ENCODE results near the gene CLCN2.

The CLCN2 gene

DNA sequence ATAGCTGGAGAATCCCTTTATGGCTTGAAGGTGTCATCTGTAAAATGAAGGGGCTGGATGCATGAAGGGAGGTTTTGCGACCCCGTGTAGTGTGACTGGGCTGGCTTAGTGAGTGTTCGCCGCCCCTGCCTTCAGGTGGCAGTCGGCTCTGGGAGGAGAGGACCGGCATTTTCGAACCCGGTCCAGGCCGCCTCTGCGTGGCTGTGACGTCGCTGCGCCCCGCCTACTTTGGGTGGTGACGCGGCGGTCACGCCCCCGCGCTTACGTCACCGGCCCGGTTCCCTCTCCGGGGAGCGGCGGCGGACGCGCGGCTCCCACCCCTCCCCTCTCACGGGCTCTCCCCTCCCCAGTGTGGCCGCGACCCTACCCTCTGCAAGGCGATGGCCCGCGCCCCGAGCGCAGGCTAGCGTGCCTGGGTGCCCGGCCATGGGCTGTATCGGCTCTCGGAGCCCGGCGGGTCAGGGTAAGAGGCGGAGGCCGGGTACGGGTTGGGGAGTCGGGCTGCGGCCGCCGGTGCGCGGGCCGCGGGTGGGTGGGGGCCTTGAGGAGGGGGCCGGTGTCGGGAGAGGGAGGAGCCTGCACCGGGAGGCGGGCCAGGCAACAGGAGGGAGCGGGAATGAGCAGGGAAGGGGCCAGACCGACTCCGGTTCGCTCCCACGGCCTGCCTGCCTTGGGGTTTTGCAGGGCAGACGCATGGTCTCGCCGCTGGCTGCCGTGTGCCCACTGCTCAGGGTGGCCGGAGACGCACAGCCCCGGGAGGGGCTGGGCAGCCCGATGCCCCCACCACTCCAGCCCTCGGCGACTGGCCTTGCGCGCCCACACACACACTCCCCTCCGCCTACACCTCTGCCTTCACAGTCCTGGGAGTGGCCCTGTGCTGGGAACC lies 25.5 kb downstream of the CLCN2 start:
- H3K4me3 ChIP-seq (ENCODE audit: low read depth, low read length) = peak overlapping the region; percentile 66

DNA sequence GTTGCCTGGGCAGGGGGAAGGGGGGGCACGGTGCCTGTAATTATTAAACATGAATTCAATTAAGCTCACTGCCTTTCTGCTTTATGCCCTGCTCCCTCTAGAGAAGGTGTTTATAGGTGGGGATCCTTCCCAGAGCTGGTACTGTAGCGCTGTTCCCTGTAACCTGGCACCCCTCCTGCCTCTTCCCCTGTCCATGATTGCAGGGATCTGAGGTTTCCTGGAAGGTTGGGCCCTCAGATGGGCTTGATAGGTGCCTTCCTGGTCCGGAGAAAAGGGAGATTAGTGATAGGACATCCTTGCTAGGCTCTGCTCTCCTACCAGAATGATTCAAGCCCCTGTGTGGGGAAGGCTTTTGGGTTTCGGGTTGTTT lies 26.1 kb downstream of the CLCN2 start:
- TF ChIP-seq, protein P1, sequence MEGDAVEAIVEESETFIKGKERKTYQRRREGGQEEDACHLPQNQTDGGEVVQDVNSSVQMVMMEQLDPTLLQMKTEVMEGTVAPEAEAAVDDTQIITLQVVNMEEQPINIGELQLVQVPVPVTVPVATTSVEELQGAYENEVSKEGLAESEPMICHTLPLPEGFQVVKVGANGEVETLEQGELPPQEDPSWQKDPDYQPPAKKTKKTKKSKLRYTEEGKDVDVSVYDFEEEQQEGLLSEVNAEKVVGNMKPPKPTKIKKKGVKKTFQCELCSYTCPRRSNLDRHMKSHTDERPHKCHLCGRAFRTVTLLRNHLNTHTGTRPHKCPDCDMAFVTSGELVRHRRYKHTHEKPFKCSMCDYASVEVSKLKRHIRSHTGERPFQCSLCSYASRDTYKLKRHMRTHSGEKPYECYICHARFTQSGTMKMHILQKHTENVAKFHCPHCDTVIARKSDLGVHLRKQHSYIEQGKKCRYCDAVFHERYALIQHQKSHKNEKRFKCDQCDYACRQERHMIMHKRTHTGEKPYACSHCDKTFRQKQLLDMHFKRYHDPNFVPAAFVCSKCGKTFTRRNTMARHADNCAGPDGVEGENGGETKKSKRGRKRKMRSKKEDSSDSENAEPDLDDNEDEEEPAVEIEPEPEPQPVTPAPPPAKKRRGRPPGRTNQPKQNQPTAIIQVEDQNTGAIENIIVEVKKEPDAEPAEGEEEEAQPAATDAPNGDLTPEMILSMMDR (IDR thresholded peaks at IDR 0.05; ENCODE audit: low read depth, low read length) = no peak
- peak overlapping the region; percentile 66 for H3K4me3 ChIP-seq (ENCODE audit: low read depth, low read length)

More for the DNA sequence above, 25.5 kb downstream of the CLCN2 start:
- TF ChIP-seq, protein P1 (IDR thresholded peaks at IDR 0.05; ENCODE audit: low read depth, low read length) = no peak

DNA sequence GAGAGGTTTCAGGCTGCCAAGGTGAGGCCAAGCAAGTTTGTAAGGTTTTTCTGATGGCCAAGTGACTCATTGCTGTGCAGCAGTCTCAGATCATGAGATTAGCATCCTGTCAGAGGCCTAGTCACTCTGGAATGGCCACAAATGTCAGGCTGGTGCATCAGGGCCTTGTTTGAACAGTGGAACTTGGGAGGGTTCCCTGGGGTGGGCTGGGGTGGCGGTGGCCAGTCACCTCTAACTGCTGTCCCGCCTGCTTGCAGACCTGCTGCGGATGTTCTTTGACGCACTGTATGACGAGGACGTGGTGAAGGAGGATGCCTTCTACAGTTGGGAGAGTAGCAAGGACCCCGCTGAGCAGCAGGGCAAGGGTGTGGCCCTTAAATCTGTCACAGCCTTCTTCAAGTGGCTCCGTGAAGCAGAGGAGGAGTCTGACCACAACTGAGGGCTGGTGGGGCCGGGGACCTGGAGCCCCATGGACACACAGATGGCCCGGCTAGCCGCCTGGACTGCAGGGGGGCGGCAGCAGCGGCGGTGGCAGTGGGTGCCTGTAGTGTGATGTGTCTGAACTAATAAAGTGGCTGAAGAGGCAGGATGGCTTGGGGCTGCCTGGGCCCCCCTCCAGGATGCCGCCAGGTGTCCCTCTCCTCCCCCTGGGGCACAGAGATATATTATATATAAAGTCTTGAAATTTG lies 26.8 kb downstream of the CLCN2 start:
- TF ChIP-seq, protein P1 (IDR thresholded peaks at IDR 0.05; ENCODE audit: low read depth, low read length) = no peak
- H3K4me3 ChIP-seq (ENCODE audit: low read depth, low read length) = no peak overlapping the region

DNA sequence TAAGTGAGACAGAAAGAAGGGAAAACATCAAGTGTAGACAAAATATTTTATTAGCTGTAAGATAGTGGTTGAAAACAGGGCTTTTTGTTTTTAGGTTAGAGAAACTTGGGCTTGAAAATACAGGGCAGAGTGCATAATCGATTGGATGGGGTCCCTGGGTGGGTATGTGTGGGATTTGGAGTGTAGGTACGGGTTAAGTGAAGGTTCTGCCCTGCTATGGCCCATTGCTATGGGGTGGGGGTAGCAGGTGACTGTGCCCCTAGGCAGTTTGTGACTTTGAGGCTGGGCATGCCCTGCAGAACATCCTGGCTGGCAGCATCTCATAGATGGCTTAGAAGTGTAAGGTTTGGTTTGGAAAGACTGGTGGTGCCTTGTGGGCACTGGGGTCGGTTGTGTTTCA lies 27.7 kb downstream of the CLCN2 start:
- H3K4me3 ChIP-seq (ENCODE audit: low read depth, low read length) = no peak overlapping the region
- TF ChIP-seq, protein P1 (IDR thresholded peaks at IDR 0.05; ENCODE audit: low read depth, low read length) = no peak

DNA sequence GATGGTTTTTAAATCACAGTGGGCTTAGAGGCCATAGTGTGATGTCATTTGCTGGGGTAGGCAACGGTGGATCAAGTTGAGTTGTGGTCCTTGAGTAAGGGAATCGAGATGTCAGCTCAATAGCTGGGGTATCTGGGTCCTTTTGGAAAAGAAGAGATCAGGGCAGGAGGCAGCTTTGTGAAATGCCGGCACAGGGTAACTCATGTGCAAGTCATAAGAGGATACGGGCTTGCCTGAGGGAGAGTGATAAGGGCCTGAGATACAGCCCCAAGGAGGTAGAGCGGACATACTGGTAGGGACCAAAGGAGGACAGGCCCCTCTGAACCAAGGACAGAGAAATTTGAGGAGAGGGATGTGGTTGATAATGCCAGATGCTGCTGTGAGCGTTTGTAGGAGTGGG lies 28.2 kb downstream of the CLCN2 start:
- no peak overlapping the region for H3K4me3 ChIP-seq (ENCODE audit: low read depth, low read length)
- TF ChIP-seq, protein P1 (IDR thresholded peaks at IDR 0.05; ENCODE audit: low read depth, low read length) = no peak

DNA sequence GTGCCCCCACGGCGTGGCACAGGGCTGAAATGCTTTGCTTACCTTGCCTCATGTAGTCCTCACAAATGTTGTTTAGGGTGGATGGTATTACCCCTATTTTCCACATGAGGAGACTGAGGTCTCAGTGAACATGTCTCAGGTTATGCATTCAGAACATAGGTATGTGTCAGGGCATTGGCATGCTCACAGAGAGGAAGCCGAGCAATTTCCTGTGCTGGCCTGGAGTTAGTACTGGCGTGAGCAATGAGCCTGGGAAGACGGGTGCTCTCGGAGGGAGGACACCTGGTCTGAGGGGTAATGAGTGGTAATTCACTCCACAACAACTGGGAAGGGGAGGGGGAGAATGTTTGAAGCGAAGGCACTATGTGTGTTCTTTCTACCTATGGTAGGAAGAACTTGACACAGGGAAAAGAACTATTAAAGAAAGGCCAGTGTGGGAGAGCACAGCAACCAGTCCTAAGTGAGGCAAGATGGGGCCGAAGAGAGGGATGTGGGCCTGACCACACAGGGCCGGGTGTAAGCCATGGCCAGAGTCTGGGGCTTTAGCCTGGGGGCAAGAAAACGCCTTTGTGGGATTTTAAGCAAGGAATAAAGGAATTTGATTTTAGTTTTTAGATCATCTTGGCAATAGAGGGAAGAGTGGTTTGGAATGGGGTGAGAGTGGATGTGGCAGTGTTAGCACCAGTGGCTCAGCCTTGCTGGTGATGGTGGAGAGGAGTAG lies 28.9 kb downstream of the CLCN2 start:
- TF ChIP-seq, protein P1 (IDR thresholded peaks at IDR 0.05; ENCODE audit: low read depth, low read length) = no peak
- no peak overlapping the region for H3K4me3 ChIP-seq (ENCODE audit: low read depth, low read length)
